Kidney epithelial cell (primary cell): ENCODE data around the gene UNCX. TPM values are rescaled to one million over a fixed set of nuclear protein-coding genes. Genes with fewer than 3 reads are reported as not detected.
"Not testable (repeated sequence)": the region's sequence is repeated elsewhere in the genome, so short reads cannot be mapped to it uniquely, and the experiment has no call there.

ENCODE experiments used
- DNase-seq: peaks from one replicate; pipeline ENCODE4 v3.0.0-alpha.2; 2010; ENCODE audit warnings: low read depth
- H3K27me3 ChIP-seq: 2 replicates; pipeline ENCODE4 v1.6.0; 2011; ENCODE audit warnings: low read length; ENCODE audit not compliant: control insufficient read depth, insufficient read depth
- H3K36me3 ChIP-seq: 2 replicates; pipeline ENCODE4 v1.5.1; 2011; ENCODE audit warnings: low read length; ENCODE audit not compliant: control insufficient read depth, insufficient read depth
- H3K4me3 ChIP-seq: 2 replicates; pipeline ENCODE4 v1.5.1; 2011; ENCODE audit warnings: low read depth, mild to moderate bottlenecking, control low read depth, low read length
- CTCF ChIP-seq: IDR thresholded peaks from 2 replicates; pipeline ENCODE4 v1.5.1; 2011; ENCODE audit warnings: mild to moderate bottlenecking, moderate library complexity, low read length, control low read depth, inconsistent platforms; ENCODE audit not compliant: insufficient read depth, poor library complexity, severe bottlenecking
- total RNA-seq: library from RNA; depleted of rRNA; stranded (reverse); fragments of >200 nt; gene quantifications from 2 replicates; pipeline ENCODE4 v1.2.3, GENCODE V29; 2015

UNCX gene
- total RNA-seq, 1 donor from 2014 or later = 1.6 TPM

GRCh38 chr7:1204460-1205140 lies 28.1 kb upstream of the UNCX start:
- DNase-seq = no peak
- Histone ChIP-seq H3K36me3 (no peaks in the 10 kb centered on the region), H3K4me3 (no peak overlapping the region), H3K27me3 (peaks cover 13% of the 10 kb centered on the region)
- TF ChIP-seq CTCF = no peak

- H3K4me3 ChIP-seq, H3K36me3 ChIP-seq, DNase-seq: not testable (repeated sequence)
- peaks cover 16% of the 10 kb centered on the region for H3K27me3 ChIP-seq
These were observed 26.9 kb upstream of the UNCX start for GRCh38 chr7:1205742-1206141.

GRCh38 chr7:1209097-1209496 lies 23.6 kb upstream of the UNCX start:
- no peak overlapping the region for H3K4me3 ChIP-seq
- peaks cover 29% of the 10 kb centered on the region for H3K27me3 ChIP-seq
- H3K36me3 ChIP-seq = no peaks in the 10 kb centered on the region
- DNase-seq = no peak
- TF ChIP-seq CTCF = no peak

- DNase-seq = no peak
- Histone ChIP-seq H3K27me3 (peaks cover 26% of the 10 kb centered on the region), H3K4me3 (no peak overlapping the region)
These were observed 22.2 kb upstream of the UNCX start for GRCh38 chr7:1210321-1210978.

GRCh38 chr7:1210979-1211608 lies 21.6 kb upstream of the UNCX start:
- H3K4me3 ChIP-seq = no peak overlapping the region
- DNase-seq = no peak
- no peak for TF ChIP-seq CTCF
- no peaks in the 10 kb centered on the region for H3K36me3 ChIP-seq
- peaks cover 26% of the 10 kb centered on the region for H3K27me3 ChIP-seq

More at GRCh38 chr7:1210321-1210978, 22.2 kb upstream of the UNCX start:
- no peak for TF ChIP-seq CTCF
- no peaks in the 10 kb centered on the region for H3K36me3 ChIP-seq

GRCh38 chr7:1211611-1212010 lies 21.1 kb upstream of the UNCX start:
- Histone ChIP-seq H3K36me3 (no peaks in the 10 kb centered on the region), H3K4me3 (no peak overlapping the region), H3K27me3 (peaks cover 26% of the 10 kb centered on the region)
- no peak for DNase-seq
- TF ChIP-seq CTCF = no peak

- not testable (repeated sequence) for DNase-seq, H3K36me3 ChIP-seq, H3K4me3 ChIP-seq
- peaks cover 26% of the 10 kb centered on the region for H3K27me3 ChIP-seq
These were observed 20.6 kb upstream of the UNCX start for GRCh38 chr7:1212025-1212424.
